Measurements from ENCODE around the gene ZNF518A. TPM values are rescaled to one million over a fixed set of nuclear protein-coding genes. Genes with fewer than 3 reads are reported as not detected.
A peak's percentile ranks its signal among the peaks of the same experiment; 100 is the strongest.

The ZNF518A gene
- total and polyA plus RNA-seq, 9 of the 15 experiments (the other 6 are each of a cell fraction or from before 2014, with no cell fraction given): 6.3 to 30.0 (median 17.4) TPM

DNA sequence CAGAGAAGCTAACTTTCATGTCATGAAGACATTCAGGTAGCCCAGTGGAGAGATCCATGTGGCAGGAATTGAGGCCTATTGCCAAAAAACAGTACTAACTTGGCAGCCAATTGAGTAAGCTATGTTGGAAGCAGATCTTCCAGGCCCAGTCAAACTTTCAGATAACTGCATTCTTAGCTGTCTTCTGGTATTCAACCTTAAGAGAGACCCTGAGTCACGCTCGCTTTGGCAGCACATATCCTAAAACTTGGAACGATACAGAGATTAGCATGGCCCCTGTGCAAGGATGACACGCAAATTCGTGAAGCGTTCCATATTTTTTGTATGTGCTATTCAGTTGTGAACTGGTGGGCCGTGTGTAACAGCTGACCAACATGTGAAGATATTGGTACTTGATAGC, 17.6 kb upstream of the ZNF518A start (continued):
- TF ChIP-seq CBX8 (IDR thresholded peaks at IDR 0.05; ENCODE audit: borderline replicate concordance, extremely low read depth, low read depth, low read length, poor library complexity, severe bottlenecking) (no peak), MYC (IDR thresholded peaks at IDR 0.05; ENCODE audit: low read depth, low read length) (no peak), MYC (CRISPR knock-in tag; IDR thresholded peaks at IDR 0.05; ENCODE audit: borderline replicate concordance, low read depth) (no peak), FOSL1 (tag; conservative IDR thresholded peaks at IDR 0.05) (peak; percentile 40; the same call in 1 of the 2 replicates), EHMT2 (IDR thresholded peaks at IDR 0.05) (0 out of 2 replicates have a peak, but pooled peaks have one; percentile 63), PTRF (tag; IDR thresholded peaks at IDR 0.05) (no peak), TOE1 (IDR thresholded peaks at IDR 0.05; ENCODE audit: borderline replicate concordance) (no peak), TOE1 (CRISPR knock-in tag; IDR thresholded peaks at IDR 0.05; ENCODE audit: borderline replicate concordance, low read depth) (no peak), DPF2 (IDR thresholded peaks at IDR 0.05) (peak; percentile 32), TEAD4 (IDR thresholded peaks at IDR 0.05; ENCODE audit: low read length) (0 out of 2 replicates have a peak, but pooled peaks have one; percentile 10), TEAD4 (CRISPR knock-in tag; IDR thresholded peaks at IDR 0.05; ENCODE audit: borderline replicate concordance) (no peak), ARID1B (IDR thresholded peaks at IDR 0.05) (peak; percentile 34; the same call in 1 of the 2 replicates), GABPA (tag; conservative IDR thresholded peaks at IDR 0.05; ENCODE audit: low read depth) (no peak), NR1H2 (CRISPR knock-in tag; IDR thresholded peaks at IDR 0.05) (no peak), TEAD1 (CRISPR knock-in tag; IDR thresholded peaks at IDR 0.05) (no peak), SNIP1 (IDR thresholded peaks at IDR 0.05; ENCODE audit: low read depth) (no peak), CEBPZ (IDR thresholded peaks at IDR 0.05; ENCODE audit: borderline replicate concordance, low read depth, low read length) (no peak)
- TF ChIP-seq, protein P1, sequence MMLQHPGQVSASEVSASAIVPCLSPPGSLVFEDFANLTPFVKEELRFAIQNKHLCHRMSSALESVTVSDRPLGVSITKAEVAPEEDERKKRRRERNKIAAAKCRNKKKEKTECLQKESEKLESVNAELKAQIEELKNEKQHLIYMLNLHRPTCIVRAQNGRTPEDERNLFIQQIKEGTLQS (IDR thresholded peaks at IDR 0.05): 0 out of 2 replicates have a peak, but pooled peaks have one; percentile 10
- TF ChIP-seq, protein P1 (CRISPR knock-in tag; conservative IDR thresholded peaks at IDR 0.05): no peak
- TF ChIP-seq, protein P2, sequence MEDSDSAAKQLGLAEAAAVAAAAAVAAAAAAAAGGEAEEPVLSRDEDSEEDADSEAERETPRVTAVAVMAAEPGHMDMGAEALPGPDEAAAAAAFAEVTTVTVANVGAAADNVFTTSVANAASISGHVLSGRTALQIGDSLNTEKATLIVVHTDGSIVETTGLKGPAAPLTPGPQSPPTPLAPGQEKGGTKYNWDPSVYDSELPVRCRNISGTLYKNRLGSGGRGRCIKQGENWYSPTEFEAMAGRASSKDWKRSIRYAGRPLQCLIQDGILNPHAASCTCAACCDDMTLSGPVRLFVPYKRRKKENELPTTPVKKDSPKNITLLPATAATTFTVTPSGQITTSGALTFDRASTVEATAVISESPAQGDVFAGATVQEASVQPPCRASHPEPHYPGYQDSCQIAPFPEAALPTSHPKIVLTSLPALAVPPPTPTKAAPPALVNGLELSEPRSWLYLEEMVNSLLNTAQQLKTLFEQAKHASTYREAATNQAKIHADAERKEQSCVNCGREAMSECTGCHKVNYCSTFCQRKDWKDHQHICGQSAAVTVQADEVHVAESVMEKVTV (CRISPR knock-in tag; IDR thresholded peaks at IDR 0.05): no peak
- TF ChIP-seq, protein P3, sequence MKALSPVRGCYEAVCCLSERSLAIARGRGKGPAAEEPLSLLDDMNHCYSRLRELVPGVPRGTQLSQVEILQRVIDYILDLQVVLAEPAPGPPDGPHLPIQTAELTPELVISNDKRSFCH (CRISPR knock-in tag; IDR thresholded peaks at IDR 0.05): no peak
- TF ChIP-seq, protein P3 (tag; IDR thresholded peaks at IDR 0.05): no peak
